Stimulated activated CD8-positive, alpha-beta memory T cell treated with anti-CD3 and anti-CD28 coated beads, Interleukin-2, amount 100 ng/mL, for 48 hours (primary cell): ENCODE results near the gene CCDC146.

Source experiments
- DNase-seq, 2 donors: peaks; one replicate each; pipeline ENCODE4 v3.0.0-alpha.2; 2020; ENCODE audit warnings: low read depth in 2 of 2

Gene CCDC146

DNA sequence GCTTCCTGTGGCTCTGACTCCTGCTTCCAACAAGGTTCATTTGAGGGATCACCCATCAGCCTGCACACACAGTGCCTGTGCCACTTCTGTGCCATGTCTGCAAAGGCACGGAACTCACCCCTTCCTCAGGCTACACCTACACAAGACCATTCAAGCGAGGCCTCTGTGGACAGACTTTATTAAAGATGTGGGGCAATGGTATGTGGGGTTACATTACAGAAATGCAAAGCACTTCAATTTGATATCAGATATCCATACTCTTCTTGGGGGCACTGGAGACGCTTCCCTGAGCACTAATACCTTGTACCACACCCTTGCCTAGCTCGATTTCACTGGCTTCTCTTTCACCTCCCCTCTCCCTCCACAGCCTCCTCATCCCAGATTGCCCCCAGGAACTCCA is 161.6 kb downstream of the CCDC146 start:
- DNase-seq: no peak

- no peak for DNase-seq
Observed at GRCh38 chr7:77284616-77285015, 162.2 kb downstream of the CCDC146 start.

- no peak for DNase-seq
Observed at GRCh38 chr7:77288676-77289320, 166.4 kb downstream of the CCDC146 start.

DNA sequence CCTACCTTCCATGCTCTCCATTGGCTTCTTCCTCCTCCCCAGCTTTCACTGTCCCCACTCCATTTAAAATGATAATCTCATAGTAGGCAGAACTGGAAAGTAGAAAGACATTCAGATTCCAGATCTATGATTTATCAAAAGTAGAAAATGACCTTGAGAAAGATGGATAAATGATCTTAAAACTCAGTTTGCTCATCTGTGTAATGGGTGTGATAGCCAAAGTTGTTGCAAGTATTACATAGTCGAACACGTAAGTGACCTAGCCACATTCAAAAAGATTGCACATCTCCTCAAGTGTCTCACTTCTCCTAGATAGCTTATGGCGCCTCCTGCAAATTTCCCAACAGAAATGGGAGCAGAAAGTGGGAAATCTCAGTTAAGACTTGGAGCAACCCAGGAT is 167.0 kb downstream of the CCDC146 start:
- no peak for DNase-seq

GRCh38 chr7:77290425-77290824 is 168.0 kb downstream of the CCDC146 start:
- no peak for DNase-seq

DNA sequence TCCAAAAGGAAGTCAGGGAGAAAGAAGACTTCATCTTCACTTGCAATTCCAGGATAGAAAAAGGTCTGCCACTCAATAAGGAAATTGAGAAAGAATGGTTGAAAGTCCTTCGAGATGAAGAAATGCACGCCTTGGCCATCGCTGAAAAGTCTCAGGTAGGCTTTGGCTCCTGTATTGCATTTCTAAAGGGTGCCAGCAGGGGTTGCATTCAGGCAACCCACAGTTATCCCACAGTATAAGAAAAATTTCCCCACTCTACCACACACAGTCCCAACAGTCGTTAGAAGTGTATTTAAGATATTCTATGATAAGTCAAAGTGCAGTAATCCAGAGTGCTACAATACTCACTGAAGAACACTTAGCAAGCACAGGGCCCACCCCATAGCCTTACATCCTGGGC is 170.6 kb downstream of the CCDC146 start:
- no peak for DNase-seq

DNA sequence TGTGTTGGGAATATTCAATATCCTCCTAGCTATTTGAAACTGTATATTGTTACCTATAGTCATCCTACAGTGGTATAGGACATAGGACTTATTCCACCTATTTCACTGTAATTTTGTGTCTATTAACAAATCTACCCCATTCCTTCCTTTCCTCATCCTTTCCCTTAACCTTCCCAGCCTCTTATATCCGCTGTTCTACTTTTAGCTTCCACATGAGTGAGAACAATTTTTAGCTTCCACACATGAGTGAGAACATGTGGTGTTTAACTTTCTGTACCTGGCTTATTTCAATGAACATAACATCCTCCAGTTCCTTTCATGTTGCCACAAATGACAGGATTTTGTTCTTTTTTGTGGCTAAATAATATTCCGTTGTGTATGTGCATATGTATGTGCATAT is 173.1 kb downstream of the CCDC146 start:
- no peak for DNase-seq

GRCh38 chr7:77306231-77307067 is 184.0 kb downstream of the CCDC146 start:
- DNase-seq: no peak

GRCh38 chr7:77308792-77309191 is 186.4 kb downstream of the CCDC146 start:
- DNase-seq: no peak

GRCh38 chr7:77309714-77310220 is 187.4 kb downstream of the CCDC146 start:
- no peak for DNase-seq

DNA sequence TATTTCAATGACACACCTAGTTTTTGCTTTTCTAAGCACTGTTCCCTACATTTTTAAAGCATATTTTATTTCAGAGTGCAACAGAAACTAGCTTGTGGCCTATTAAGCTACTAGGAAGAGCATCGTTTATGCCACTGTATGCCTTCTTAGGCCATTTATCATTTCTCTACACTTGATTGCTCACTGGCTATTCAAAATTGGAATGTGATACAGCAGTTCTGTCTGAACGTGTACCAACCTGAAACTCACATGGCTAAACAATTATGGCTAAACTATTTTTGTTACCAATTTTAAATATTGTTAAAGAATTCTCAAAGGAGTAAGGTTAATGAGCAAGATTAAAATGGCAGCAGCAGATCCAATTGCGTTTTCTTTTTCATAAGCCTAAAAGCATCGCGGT is 188.6 kb downstream of the CCDC146 start:
- no peak for DNase-seq

- no peak for DNase-seq
Observed at GRCh38 chr7:77313085-77313484, 190.7 kb downstream of the CCDC146 start.

GRCh38 chr7:77313876-77314480 is 191.6 kb downstream of the CCDC146 start:
- no peak for DNase-seq

- DNase-seq: no peak
Observed at GRCh38 chr7:77315182-77315591, 192.8 kb downstream of the CCDC146 start.

DNA sequence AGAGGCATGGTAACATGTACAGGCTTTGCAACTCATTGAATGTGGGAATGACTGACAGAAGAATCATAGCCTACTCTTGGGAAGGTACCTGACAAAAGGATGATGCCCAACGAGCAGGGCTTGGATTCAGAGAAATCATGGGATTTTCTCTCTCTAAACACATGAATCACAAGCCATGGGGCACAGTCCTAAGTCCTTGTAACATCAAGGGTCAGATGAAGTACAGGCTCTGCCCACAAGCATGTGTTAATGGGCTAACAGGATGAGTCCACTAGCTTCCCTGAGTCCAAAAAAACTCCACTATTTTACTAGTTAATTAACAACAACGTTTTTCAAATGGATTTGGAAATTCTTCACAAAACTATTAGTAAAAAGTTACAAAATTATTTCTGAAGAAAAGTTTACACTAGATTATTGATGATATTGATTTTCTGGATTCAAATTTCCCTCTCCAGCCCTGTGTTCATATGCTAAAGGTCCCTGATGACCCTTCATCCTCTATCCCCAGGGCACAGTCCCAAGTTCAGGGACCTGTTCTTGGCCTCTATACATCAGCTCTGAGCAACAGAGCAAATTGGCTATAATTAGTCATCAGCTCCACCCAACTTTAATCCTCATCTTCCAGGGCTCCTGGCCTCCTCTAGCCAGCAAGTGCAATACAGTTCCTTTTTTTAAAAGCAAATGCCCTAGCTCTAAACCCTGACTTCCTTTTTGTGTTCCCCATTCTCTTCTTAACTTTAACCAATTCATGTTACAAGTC is 194.0 kb downstream of the CCDC146 start:
- no peak for DNase-seq

DNA sequence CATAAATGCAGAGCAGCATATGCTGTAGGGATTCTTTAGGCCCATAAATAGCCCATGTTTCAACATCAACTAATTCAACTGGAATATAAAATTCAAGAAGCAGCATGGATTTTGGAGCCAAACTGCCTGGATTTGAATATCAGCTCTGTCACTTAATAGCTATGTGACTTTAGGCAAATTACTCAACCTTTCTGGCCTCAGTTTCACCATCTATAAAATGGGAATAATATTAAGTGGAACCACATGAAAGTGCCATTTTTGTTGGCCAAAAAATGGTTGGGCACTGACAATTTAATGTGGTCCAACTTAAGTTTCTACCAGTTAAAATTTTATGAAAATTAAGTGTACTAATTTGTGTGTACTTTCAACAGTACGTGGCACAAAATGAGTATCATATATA is 195.6 kb downstream of the CCDC146 start:
- no peak for DNase-seq

DNA sequence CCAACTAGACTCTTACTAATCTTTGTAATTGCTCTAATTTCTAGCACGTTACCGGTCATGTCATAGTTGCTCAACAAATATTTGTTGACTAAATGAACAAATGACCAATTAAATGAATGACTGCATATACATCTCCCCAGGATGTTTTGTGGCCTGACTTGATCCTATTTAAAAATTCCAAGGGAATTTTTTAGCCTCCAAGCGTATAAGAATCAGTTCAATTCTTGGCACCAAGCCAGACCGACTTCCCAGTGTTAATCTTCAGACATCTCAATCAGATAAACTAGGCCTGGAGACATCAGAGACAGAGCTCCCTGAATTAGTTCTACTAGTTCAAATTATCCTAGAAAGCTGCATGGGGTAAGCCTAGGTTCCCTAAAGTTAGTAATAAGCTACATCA is 197.7 kb downstream of the CCDC146 start:
- no peak for DNase-seq

DNA sequence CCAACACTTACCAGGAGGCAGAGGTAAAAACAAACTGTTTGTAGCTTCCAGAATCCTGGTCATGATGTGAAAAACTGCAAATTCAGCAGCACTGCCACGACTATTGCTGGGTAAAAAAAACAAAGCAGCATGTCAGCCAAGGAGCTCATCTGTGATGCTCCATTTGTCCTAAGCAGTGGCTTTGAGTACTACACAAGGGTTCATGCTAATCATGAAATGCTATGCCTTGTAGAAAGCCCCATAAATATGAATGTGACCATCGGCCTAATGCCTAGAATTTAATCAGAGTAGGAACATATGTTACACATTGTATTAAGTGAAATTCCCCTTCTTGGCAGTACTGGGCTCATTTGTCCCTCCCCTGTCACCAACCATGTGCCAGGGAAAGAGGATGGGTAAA is 198.3 kb downstream of the CCDC146 start:
- DNase-seq: no peak

DNA sequence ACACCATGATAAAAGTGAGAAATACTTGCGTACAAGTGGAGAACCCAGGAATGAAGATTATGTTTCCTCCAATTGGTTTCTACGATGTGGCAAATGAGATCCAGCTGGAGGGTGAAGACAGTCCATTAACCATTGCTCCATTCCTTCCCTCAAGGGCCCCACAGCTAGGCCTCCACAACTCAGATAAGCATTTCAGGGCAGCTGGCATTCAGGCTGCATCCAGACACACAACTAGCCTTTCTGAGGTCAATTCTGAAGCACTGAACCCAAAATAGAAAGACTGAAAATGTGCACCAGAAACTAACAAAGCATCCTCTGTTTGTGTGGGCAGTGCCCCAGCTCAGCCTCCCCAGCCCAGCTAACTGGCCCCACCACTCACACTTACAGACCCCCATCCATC is 198.9 kb downstream of the CCDC146 start:
- DNase-seq: no peak

DNA sequence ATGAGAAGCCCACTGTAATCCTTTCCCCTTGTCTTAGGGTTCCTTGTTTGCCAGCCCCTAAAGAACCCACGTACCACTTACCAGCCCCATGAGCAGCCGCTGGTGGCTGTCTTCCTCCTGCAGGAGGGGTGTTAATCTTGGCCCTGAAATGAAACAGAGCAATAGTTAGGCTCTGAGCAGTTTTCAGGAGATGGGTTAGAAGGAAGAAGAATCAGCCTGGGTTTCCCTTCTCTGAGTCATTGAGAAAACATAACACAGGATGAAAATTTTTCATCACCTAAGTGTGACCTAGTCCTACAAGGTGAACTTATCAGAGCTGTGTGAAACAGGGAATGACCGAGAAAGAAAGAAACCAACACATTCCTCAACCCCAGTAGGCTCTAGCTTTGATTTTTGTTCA is 203.7 kb downstream of the CCDC146 start:
- no peak for DNase-seq

DNA sequence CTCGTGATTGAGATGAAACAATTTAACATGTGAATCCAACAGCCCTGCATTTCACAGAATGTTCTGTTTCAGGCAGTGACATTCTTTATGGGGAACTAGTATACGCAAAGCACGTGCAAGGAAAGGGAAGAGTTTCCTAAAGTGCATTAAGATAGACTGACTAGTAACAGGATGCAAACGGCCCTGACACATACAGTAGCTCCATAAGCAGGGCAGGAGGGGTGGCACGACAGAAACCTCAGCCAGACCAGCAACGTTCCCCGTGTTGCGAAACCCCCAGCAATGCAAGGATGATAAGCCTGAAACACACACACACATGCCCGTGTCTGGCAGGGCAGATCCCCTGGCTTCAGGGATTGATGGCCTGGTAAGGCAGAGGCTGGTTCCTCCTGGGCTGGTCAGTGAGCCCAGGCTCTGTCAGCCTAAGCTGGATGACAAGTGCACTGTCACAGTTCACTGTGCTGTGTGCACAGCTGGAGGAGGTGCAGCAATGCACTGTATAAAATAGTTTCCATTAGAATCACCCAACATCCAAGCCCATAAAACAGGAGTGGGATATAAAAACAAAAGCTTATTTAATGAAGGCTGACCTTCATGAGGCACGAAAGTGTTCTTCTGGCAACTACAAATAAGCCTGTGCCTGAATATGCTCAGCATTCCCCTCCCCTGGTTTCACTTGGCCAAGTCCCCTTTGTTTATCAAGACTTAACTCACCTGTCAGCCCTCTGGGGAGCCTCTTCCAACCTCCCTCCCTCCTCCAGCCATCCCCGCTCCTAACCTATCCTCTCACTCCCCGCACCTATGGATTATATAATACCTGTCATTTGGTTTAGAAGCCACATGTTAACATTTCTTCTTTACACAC is 204.9 kb downstream of the CCDC146 start:
- DNase-seq: no peak
